CD4-positive, alpha-beta T cell treated with Interleukin-17A for 1 hour (primary cell): ENCODE measurements around the gene SIGLEC15.
"Not testable (repeated sequence)": the region's sequence is repeated elsewhere in the genome, so short reads cannot be mapped to it uniquely, and the experiment has no call there.

ENCODE experiments used
- DNase-seq: peaks from one replicate; pipeline ENCODE4 v3.0.0-alpha.2; 2020

The SIGLEC15 gene

GRCh38 chr18:45825258-45826044 lies at the start of gene SIGLEC15:
Gene SIGLEC15, plus strand, starts transcription at chr18:45825675. Its CDS starts 54 bp downstream, at chr18:45825729.
- no peak for DNase-seq

- DNase-seq: no peak
Observed at GRCh38 chr18:45775743-45776142, 49.7 kb upstream of the SIGLEC15 start.

- DNase-seq: no peak
Observed at GRCh38 chr18:45777393-45777792, 48.1 kb upstream of the SIGLEC15 start.

GRCh38 chr18:45780568-45780967 lies 44.9 kb upstream of the SIGLEC15 start:
- no peak for DNase-seq

GRCh38 chr18:45782662-45783061 lies 42.8 kb upstream of the SIGLEC15 start:
- DNase-seq: no peak

- DNase-seq: no peak
Observed at GRCh38 chr18:45783097-45784075, 42.1 kb upstream of the SIGLEC15 start.

- peak; percentile 40 for DNase-seq
Observed at GRCh38 chr18:45785134-45785533, 40.3 kb upstream of the SIGLEC15 start.

- no peak for DNase-seq
Observed at GRCh38 chr18:45786941-45787340, 38.5 kb upstream of the SIGLEC15 start.

GRCh38 chr18:45787346-45787745 lies 38.1 kb upstream of the SIGLEC15 start:
- no peak for DNase-seq

GRCh38 chr18:45788861-45789260 lies 36.6 kb upstream of the SIGLEC15 start:
- DNase-seq: no peak

GRCh38 chr18:45792506-45793263 lies 32.8 kb upstream of the SIGLEC15 start:
- DNase-seq: no peak

- DNase-seq: no peak
Observed at GRCh38 chr18:45793264-45793965, 32.1 kb upstream of the SIGLEC15 start.

- DNase-seq: no peak
Observed at GRCh38 chr18:45801416-45802004, 24.0 kb upstream of the SIGLEC15 start.

- DNase-seq: no peak
Observed at GRCh38 chr18:45802814-45803492, 22.5 kb upstream of the SIGLEC15 start.

GRCh38 chr18:45805551-45805950 lies 19.9 kb upstream of the SIGLEC15 start:
- no peak for DNase-seq

- no peak for DNase-seq
Observed at GRCh38 chr18:45806226-45806625, 19.2 kb upstream of the SIGLEC15 start.

GRCh38 chr18:45807144-45807543 lies 18.3 kb upstream of the SIGLEC15 start:
- peak; percentile 29 for DNase-seq

GRCh38 chr18:45814733-45815132 lies 10.7 kb upstream of the SIGLEC15 start:
- not testable (repeated sequence) for DNase-seq

GRCh38 chr18:45817543-45817942 lies 7.9 kb upstream of the SIGLEC15 start:
- DNase-seq: no peak

- not testable (repeated sequence) for DNase-seq
Observed at GRCh38 chr18:45818765-45819164, 6.7 kb upstream of the SIGLEC15 start.

GRCh38 chr18:45820106-45820745 lies 5.2 kb upstream of the SIGLEC15 start:
- DNase-seq: no peak
